ENCODE results near the gene CYP1A1. TPM values are rescaled to one million over a fixed set of nuclear protein-coding genes. Genes with fewer than 3 reads are reported as not detected.

The CYP1A1 gene
- total and polyA plus RNA-seq, 9 of the 15 experiments (the other 6 are each of a cell fraction or from before 2014, with no cell fraction given) = 0.04 to 0.13 (median 0.05) TPM; not detected in 5

DNA sequence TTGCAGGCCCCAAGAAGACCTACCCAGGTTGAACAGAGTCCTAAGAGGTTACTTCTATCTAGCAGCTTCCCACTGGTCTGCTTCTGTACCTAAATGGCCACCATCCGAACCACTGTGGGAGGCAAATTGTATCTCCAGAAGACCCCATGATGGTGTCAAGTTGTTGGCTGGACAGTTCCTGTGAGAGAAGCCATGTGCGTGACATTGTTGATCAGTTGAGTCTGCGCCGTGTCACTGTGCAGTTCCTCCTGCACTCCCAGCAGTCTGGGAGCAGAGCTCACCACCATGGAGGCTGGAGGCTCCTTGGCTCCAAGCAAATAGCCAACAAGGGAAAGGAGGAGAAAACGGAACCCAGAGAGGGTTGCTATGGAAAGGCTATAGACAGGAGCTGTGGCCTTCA, 7.5 kb upstream of the CYP1A1 start:
- no peak overlapping the region for H3K4me2 ChIP-seq (ENCODE audit: insufficient read depth, low read length)
- no peak for FAIRE-seq
- no peak for DNase-seq (ENCODE audit: extremely low read depth in 1 of 4, low spot score in 3 of 4)
- no peaks in the 10 kb centered on the region for H3K79me2 ChIP-seq (ENCODE audit: control insufficient read depth, insufficient read depth, low read length)
- 1% methylated on average over 5 of the region's 5 CpGs for WGBS (ENCODE audit: insufficient coverage, low coverage, missing lambda C conversion rate)
- peaks cover 45 to 53% of the 10 kb centered on the region in 2 experiments for H3K27me3 ChIP-seq (ENCODE audit: control insufficient read depth in 2 of 2, insufficient read depth in 2 of 2, low read length in 2 of 2)
- no peak overlapping the region for H3K9ac ChIP-seq (ENCODE audit: insufficient read depth in 1 of 2, low read depth in 2 of 2, low read length in 2 of 2)
- no TSS peak for BruUV-seq (replicated peaks)
- ChIA-PET POLR2A (interaction anchor here (0.5 to 0.9 kb wide), 2 partner anchors 12 to 117 kb away, joined by 3 to 4 read pairs; partner anchors contain the start of gene CLK3), CTCF (ENCODE audit: low intra/inter-chr PET ratio) (no interaction called here)
- H3K9me1 ChIP-seq (ENCODE audit: control insufficient read depth, insufficient read depth, low read length) = no peaks in the 10 kb centered on the region
- in situ Hi-C loops (cut with MboI) (no loop called here), intact Hi-C loops (cut with micrococcal nuclease) (no loop called here)
- H3K27ac ChIP-seq (ENCODE audit: extremely low read depth, low read depth, low read length) = no peak overlapping the region
- ATAC-seq = no peak
- no peaks in the 10 kb centered on the region for H4K20me1 ChIP-seq (replicated peaks; ENCODE audit: control insufficient read depth, insufficient read depth, low read length)
- H3K4me3 ChIP-seq = no peak overlapping the region
- H3K9me3 ChIP-seq (replicated peaks; ENCODE audit: control insufficient read depth, insufficient read depth, low read depth, low read length) = no peaks in the 10 kb centered on the region
- no peaks in the 10 kb centered on the region for H3K36me3 ChIP-seq (ENCODE audit: control insufficient read depth, insufficient read depth, low read length)
- no peak overlapping the region for H2AFZ ChIP-seq (ENCODE audit: low read depth, low read length)
- no peaks in the 10 kb centered on the region for H3K4me1 ChIP-seq (replicated peaks in 1 of 2; ENCODE audit: control insufficient read depth in 2 of 2, insufficient read depth in 2 of 2, low read length in 2 of 2)
- TF ChIP-seq ZBED1 (IDR thresholded peaks at IDR 0.05) (no peak), PTRF (tag; IDR thresholded peaks at IDR 0.05) (no peak), CREM (IDR thresholded peaks at IDR 0.05; ENCODE audit: low read depth) (no peak), ERF (CRISPR knock-in tag; IDR thresholded peaks at IDR 0.05) (no peak), RUNX1 (IDR thresholded peaks at IDR 0.05; ENCODE audit: low read depth) (no peak), MNT (conservative IDR thresholded peaks at IDR 0.05) (no peak), GATAD2A (IDR thresholded peaks at IDR 0.05) (no peak), CBX2 (IDR thresholded peaks at IDR 0.05; ENCODE audit: insufficient read depth, low read length, poor library complexity, severe bottlenecking) (no peak), TARDBP (IDR thresholded peaks at IDR 0.05) (no peak), TCF7L2 (IDR thresholded peaks at IDR 0.05; ENCODE audit: low read depth, low read length) (no peak), DIDO1 (tag; IDR thresholded peaks at IDR 0.05; ENCODE audit: low read depth) (no peak), CXXC5 (CRISPR knock-in tag; IDR thresholded peaks at IDR 0.05) (no peak), KAT2B (IDR thresholded peaks at IDR 0.05; ENCODE audit: low read depth, low read length) (no peak), ZNF12 (CRISPR knock-in tag; IDR thresholded peaks at IDR 0.05) (no peak), LCOR (CRISPR knock-in tag; IDR thresholded peaks at IDR 0.05) (no peak)
- TF ChIP-seq, protein P1, sequence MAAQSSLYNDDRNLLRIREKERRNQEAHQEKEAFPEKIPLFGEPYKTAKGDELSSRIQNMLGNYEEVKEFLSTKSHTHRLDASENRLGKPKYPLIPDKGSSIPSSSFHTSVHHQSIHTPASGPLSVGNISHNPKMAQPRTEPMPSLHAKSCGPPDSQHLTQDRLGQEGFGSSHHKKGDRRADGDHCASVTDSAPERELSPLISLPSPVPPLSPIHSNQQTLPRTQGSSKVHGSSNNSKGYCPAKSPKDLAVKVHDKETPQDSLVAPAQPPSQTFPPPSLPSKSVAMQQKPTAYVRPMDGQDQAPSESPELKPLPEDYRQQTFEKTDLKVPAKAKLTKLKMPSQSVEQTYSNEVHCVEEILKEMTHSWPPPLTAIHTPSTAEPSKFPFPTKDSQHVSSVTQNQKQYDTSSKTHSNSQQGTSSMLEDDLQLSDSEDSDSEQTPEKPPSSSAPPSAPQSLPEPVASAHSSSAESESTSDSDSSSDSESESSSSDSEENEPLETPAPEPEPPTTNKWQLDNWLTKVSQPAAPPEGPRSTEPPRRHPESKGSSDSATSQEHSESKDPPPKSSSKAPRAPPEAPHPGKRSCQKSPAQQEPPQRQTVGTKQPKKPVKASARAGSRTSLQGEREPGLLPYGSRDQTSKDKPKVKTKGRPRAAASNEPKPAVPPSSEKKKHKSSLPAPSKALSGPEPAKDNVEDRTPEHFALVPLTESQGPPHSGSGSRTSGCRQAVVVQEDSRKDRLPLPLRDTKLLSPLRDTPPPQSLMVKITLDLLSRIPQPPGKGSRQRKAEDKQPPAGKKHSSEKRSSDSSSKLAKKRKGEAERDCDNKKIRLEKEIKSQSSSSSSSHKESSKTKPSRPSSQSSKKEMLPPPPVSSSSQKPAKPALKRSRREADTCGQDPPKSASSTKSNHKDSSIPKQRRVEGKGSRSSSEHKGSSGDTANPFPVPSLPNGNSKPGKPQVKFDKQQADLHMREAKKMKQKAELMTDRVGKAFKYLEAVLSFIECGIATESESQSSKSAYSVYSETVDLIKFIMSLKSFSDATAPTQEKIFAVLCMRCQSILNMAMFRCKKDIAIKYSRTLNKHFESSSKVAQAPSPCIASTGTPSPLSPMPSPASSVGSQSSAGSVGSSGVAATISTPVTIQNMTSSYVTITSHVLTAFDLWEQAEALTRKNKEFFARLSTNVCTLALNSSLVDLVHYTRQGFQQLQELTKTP (IDR thresholded peaks at IDR 0.05; ENCODE audit: low read depth in 1 of 2, partially characterized antibody in 2 of 2) = no peak
- TF ChIP-seq, protein P2, sequence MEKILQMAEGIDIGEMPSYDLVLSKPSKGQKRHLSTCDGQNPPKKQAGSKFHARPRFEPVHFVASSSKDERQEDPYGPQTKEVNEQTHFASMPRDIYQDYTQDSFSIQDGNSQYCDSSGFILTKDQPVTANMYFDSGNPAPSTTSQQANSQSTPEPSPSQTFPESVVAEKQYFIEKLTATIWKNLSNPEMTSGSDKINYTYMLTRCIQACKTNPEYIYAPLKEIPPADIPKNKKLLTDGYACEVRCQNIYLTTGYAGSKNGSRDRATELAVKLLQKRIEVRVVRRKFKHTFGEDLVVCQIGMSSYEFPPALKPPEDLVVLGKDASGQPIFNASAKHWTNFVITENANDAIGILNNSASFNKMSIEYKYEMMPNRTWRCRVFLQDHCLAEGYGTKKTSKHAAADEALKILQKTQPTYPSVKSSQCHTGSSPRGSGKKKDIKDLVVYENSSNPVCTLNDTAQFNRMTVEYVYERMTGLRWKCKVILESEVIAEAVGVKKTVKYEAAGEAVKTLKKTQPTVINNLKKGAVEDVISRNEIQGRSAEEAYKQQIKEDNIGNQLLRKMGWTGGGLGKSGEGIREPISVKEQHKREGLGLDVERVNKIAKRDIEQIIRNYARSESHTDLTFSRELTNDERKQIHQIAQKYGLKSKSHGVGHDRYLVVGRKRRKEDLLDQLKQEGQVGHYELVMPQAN (IDR thresholded peaks at IDR 0.05; ENCODE audit: borderline replicate concordance) = no peak
